HG02610 (cell line): ENCODE results near the gene RALGAPA1.
"Not testable (repeated sequence)": the region's sequence is repeated elsewhere in the genome, so short reads cannot be mapped to it uniquely, and the experiment has no call there.

Experiments used
- ATAC-seq: cut with Tn5 transposase; IDR thresholded peaks from one replicate; pipeline ENCODE4 v1.9.1; 2021; ENCODE audit warnings: mild to moderate bottlenecking, moderate library complexity; ENCODE audit not compliant: unreplicated experiment

Gene RALGAPA1

GRCh38 chr14:35822501-35822900 lies 13.4 kb upstream of the RALGAPA1 start:
- ATAC-seq = no peak

GRCh38 chr14:35821564-35822411 lies 12.7 kb upstream of the RALGAPA1 start:
- no peak for ATAC-seq

- no peak for ATAC-seq
Measured at GRCh38 chr14:35819591-35820540, 10.8 kb upstream of the RALGAPA1 start.

GRCh38 chr14:35818346-35819115 lies 9.4 kb upstream of the RALGAPA1 start:
- no peak for ATAC-seq

GRCh38 chr14:35814371-35815005 lies 5.4 kb upstream of the RALGAPA1 start:
- peak; percentile 74 for ATAC-seq

- ATAC-seq = no peak
Measured at GRCh38 chr14:35810963-35811362, 1.9 kb upstream of the RALGAPA1 start.

GRCh38 chr14:35809597-35809996 lies 502 bp upstream of the RALGAPA1 start:
- ATAC-seq = no peak

GRCh38 chr14:35808076-35808637 lies 938 bp downstream of the RALGAPA1 start:
- ATAC-seq = no peak

GRCh38 chr14:35807131-35807961 lies 1.7 kb downstream of the RALGAPA1 start:
- ATAC-seq = no peak

GRCh38 chr14:35806006-35806907 lies 2.8 kb downstream of the RALGAPA1 start:
- no peak for ATAC-seq

- no peak for ATAC-seq
Measured at GRCh38 chr14:35797796-35798195, 11.3 kb downstream of the RALGAPA1 start.

GRCh38 chr14:35789651-35790050 lies 19.4 kb downstream of the RALGAPA1 start:
- ATAC-seq = no peak

GRCh38 chr14:35786856-35787255 lies 22.2 kb downstream of the RALGAPA1 start:
- no peak for ATAC-seq

- ATAC-seq = no peak
Measured at GRCh38 chr14:35783699-35784098, 25.4 kb downstream of the RALGAPA1 start.

- ATAC-seq = no peak
Measured at GRCh38 chr14:35779368-35779767, 29.7 kb downstream of the RALGAPA1 start.

GRCh38 chr14:35777550-35777949 lies 31.5 kb downstream of the RALGAPA1 start:
- not testable (repeated sequence) for ATAC-seq

GRCh38 chr14:35776823-35777222 lies 32.3 kb downstream of the RALGAPA1 start:
- ATAC-seq = no peak

GRCh38 chr14:35776085-35776484 lies 33.0 kb downstream of the RALGAPA1 start:
- not testable (repeated sequence) for ATAC-seq
